SK-N-SH (cell line): ENCODE measurements around the gene LAMA1.

Source experiments
- CHD2 ChIP-seq: fragments of 150-350 bp; IDR thresholded peaks from 2 replicates; pipeline ENCODE4 v1.6.1; 2018; ENCODE audit warnings: low read length; ENCODE audit not compliant: partially characterized antibody
- ELF1 ChIP-seq: IDR thresholded peaks from 2 replicates; pipeline ENCODE4 v1.4.0; 2012
- EP300 ChIP-seq, 2 experiments: IDR thresholded peaks; 2 replicates each; pipeline versions ENCODE4 v1.4.0 to v1.6.1; 2012; ENCODE audit warnings: borderline replicate concordance in 1 of 2, low read depth in 1 of 2, low read length in 1 of 2
- EZH2phosphoT487 ChIP-seq: fragments of 200-600 bp; sonication (generic); IDR thresholded peaks from 2 replicates; pipeline ENCODE4 v1.6.1; 2017; ENCODE audit warnings: low read depth, mixed run types, mild to moderate bottlenecking, antibody characterized with exemption, moderate library complexity, borderline replicate concordance
- POLR2AphosphoS5 ChIP-seq: IDR thresholded peaks from 2 replicates; pipeline ENCODE4 v1.6.1; 2012; ENCODE audit warnings: low read depth, low read length
- USF2 ChIP-seq: fragments of 150-350 bp; IDR thresholded peaks from 2 replicates; pipeline ENCODE4 v1.6.1; 2017; ENCODE audit warnings: antibody characterized with exemption, low read length, low read depth, borderline replicate concordance
- YY1 ChIP-seq: IDR thresholded peaks from 2 replicates; pipeline ENCODE4 v1.4.0; 2012; ENCODE audit warnings: low read depth, mild to moderate bottlenecking
- TF ChIP-seq, protein P1 (sequence below): fragments of 200-600 bp; sonication (generic); IDR thresholded peaks from 2 replicates; pipeline ENCODE4 v1.6.1; 2017; ENCODE audit warnings: antibody characterized with exemption, mild to moderate bottlenecking, moderate library complexity
- TF ChIP-seq, protein P2 (sequence below): IDR thresholded peaks from 2 replicates; pipeline ENCODE4 v1.4.0; 2012; ENCODE audit warnings: low read depth, borderline replicate concordance
- TF ChIP-seq, protein P3 (sequence below): IDR thresholded peaks from 2 replicates; pipeline ENCODE4 v1.4.0; 2012; ENCODE audit warnings: low read depth
- TF ChIP-seq, protein P4 (sequence below): IDR thresholded peaks from 2 replicates; pipeline ENCODE4 v1.6.1; 2012; ENCODE audit warnings: mild to moderate bottlenecking, low read depth, low read length, moderate library complexity

- TF ChIP-seq CHD2: no peak
- TF ChIP-seq, protein P1, sequence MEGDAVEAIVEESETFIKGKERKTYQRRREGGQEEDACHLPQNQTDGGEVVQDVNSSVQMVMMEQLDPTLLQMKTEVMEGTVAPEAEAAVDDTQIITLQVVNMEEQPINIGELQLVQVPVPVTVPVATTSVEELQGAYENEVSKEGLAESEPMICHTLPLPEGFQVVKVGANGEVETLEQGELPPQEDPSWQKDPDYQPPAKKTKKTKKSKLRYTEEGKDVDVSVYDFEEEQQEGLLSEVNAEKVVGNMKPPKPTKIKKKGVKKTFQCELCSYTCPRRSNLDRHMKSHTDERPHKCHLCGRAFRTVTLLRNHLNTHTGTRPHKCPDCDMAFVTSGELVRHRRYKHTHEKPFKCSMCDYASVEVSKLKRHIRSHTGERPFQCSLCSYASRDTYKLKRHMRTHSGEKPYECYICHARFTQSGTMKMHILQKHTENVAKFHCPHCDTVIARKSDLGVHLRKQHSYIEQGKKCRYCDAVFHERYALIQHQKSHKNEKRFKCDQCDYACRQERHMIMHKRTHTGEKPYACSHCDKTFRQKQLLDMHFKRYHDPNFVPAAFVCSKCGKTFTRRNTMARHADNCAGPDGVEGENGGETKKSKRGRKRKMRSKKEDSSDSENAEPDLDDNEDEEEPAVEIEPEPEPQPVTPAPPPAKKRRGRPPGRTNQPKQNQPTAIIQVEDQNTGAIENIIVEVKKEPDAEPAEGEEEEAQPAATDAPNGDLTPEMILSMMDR: no peak
- TF ChIP-seq USF2: no peak
- no peak for TF ChIP-seq ELF1
- TF ChIP-seq, protein P2, sequence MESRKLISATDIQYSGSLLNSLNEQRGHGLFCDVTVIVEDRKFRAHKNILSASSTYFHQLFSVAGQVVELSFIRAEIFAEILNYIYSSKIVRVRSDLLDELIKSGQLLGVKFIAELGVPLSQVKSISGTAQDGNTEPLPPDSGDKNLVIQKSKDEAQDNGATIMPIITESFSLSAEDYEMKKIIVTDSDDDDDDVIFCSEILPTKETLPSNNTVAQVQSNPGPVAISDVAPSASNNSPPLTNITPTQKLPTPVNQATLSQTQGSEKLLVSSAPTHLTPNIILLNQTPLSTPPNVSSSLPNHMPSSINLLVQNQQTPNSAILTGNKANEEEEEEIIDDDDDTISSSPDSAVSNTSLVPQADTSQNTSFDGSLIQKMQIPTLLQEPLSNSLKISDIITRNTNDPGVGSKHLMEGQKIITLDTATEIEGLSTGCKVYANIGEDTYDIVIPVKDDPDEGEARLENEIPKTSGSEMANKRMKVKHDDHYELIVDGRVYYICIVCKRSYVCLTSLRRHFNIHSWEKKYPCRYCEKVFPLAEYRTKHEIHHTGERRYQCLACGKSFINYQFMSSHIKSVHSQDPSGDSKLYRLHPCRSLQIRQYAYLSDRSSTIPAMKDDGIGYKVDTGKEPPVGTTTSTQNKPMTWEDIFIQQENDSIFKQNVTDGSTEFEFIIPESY: no peak
- TF ChIP-seq, protein P3, sequence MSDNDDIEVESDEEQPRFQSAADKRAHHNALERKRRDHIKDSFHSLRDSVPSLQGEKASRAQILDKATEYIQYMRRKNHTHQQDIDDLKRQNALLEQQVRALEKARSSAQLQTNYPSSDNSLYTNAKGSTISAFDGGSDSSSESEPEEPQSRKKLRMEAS: no peak
- no peak for TF ChIP-seq YY1
- TF ChIP-seq, protein P4, sequence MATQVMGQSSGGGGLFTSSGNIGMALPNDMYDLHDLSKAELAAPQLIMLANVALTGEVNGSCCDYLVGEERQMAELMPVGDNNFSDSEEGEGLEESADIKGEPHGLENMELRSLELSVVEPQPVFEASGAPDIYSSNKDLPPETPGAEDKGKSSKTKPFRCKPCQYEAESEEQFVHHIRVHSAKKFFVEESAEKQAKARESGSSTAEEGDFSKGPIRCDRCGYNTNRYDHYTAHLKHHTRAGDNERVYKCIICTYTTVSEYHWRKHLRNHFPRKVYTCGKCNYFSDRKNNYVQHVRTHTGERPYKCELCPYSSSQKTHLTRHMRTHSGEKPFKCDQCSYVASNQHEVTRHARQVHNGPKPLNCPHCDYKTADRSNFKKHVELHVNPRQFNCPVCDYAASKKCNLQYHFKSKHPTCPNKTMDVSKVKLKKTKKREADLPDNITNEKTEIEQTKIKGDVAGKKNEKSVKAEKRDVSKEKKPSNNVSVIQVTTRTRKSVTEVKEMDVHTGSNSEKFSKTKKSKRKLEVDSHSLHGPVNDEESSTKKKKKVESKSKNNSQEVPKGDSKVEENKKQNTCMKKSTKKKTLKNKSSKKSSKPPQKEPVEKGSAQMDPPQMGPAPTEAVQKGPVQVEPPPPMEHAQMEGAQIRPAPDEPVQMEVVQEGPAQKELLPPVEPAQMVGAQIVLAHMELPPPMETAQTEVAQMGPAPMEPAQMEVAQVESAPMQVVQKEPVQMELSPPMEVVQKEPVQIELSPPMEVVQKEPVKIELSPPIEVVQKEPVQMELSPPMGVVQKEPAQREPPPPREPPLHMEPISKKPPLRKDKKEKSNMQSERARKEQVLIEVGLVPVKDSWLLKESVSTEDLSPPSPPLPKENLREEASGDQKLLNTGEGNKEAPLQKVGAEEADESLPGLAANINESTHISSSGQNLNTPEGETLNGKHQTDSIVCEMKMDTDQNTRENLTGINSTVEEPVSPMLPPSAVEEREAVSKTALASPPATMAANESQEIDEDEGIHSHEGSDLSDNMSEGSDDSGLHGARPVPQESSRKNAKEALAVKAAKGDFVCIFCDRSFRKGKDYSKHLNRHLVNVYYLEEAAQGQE: no peak
- no peak for TF ChIP-seq EP300 (IDR thresholded peaks at IDR 0.05; ENCODE audit: borderline replicate concordance in 1 of 2, low read depth in 1 of 2, low read length in 1 of 2)
- TF ChIP-seq EZH2phosphoT487: no peak
- no peak for TF ChIP-seq POLR2AphosphoS5
Measured at GRCh38 chr18:7025194-7025593, 92.4 kb downstream of the LAMA1 start.
